Germinal center (tissue), 1 donor: Measurements from ENCODE around the gene LIMD2.

Experiments used
- DNase-seq: peaks from one replicate; pipeline ENCODE4 v3.0.0; 2012; ENCODE audit warnings: mixed read lengths, low spot score

Gene LIMD2

DNA sequence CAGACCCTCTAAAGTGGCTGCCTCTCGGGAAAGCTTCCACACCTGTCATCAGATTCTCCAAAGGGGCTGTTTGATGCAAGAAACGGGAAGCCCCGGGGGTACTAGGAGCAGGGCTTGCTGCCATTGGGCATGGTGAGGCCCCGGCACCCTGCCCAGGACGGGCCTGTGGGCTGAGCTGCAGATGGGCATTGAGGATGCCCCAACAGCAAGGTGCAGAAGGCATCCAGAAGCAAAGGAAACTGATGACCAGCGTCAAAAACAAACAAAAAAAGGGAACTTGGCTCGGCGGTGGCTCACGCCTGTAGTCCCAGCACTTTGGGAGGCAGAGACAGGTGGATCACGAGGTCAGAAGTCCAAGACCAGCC lies 1.5 kb upstream of the LIMD2 start:
- DNase-seq = peak; percentile 38

DNA sequence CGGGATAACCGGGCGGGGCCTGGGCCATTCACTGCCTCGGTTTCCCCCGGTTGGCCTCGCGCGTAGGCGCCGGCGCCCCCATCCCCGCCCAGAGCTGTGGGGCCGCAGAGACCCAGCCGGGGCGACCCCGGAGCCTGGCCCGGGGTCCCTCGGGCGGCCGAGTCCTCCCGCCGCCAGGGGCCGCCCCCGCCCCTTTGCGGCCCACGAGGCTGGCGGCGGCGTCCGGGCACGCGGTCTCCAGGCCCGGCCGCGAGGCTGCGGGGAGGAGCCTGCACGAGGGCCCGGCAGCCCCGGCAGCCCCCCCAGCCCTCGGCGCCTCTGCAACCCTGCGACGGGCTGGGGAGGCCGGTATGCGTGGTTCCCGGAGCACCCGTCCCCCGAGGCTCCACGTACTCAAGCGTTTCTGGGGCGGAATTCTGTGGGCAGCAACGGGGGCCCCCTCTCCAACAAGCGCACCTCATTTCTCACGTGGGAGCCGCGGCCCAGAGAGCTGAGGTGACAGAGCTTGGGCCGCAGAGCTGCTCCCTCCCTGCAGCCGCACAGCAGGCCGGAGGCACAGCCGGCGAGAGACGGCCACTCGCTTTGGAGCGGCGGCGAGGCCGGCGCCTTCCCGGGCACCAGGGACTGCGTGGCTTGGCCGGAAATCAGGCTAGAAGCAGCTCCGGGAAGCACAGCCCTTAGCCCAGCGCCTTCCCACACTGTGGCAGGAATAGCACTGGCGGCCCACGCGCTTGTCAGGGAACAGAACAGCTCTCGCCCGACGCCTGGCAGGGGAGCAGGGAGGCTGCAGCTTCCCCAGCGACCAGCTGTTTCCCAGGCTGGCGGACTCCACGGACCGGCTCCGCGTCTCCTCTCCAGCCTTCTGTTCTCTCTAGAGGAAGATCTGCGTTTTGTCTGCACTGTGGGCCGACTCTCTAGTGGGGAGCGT lies 867 bp upstream of the LIMD2 start:
- peak; percentile 71 for DNase-seq

DNA sequence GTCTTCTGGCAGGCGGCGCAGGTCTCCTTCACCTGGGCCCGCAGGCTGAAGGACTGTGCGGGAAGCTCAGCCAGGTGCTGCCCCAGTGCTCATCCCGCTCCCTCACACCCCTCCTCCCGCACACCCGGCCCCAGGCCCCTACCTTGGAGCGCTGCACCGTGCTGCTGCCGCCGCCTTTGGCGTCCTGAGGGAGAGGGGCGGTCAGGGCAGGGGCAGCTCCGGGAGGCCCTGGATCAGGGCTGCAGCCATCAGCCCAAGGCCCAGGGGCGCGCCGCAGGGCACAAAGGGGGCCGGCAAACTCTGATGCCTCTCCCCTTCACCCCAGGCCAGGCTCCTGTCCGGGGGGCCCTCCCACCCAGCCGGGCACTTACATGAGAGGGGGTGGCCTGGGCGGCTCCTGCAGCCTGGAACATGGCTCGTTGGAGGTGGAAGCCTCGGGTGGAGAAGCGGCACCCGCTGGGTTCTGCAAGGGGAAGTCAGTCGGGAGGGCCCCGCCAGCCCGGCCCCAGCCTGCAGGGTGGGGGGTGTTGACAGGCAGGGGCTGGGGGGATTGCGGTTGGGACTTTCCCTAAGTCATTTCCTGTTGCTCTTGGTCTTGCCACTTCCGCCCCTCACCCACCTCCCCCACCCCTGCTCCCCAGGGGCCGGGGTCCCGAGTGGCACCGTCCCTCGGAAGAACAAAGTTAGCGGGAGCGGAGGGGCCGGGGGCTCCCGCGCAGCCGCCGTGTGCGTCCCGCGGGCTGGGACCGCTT lies 863 bp downstream of the LIMD2 start:
- peak; percentile 89 for DNase-seq

DNA sequence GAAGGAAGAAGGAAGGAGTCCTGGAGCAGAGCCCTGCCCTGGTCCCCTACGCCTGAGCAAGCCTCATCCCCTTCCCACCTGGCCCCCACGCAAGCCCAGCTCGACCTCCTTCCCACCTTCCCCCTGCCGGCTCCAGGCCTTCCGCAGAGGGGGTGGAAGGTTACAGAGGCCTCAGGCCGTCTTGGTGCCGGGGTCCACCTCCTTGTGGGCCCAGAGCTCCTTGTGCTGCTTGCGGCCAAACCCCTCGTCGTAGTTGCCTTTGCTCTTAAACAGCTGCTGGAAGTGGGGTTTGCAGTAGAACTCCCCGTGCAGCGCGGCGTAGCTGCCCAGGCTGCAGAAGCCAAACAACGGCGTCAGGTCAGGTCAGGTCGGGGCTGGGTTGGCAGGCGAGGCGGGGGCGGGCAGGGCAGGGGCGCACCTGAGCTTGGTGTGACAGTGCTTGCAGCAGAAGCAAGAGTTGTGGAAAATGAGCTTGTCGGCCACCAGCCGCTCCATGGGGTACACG lies 1.5 kb downstream of the LIMD2 start:
- peak; percentile 42 for DNase-seq

DNA sequence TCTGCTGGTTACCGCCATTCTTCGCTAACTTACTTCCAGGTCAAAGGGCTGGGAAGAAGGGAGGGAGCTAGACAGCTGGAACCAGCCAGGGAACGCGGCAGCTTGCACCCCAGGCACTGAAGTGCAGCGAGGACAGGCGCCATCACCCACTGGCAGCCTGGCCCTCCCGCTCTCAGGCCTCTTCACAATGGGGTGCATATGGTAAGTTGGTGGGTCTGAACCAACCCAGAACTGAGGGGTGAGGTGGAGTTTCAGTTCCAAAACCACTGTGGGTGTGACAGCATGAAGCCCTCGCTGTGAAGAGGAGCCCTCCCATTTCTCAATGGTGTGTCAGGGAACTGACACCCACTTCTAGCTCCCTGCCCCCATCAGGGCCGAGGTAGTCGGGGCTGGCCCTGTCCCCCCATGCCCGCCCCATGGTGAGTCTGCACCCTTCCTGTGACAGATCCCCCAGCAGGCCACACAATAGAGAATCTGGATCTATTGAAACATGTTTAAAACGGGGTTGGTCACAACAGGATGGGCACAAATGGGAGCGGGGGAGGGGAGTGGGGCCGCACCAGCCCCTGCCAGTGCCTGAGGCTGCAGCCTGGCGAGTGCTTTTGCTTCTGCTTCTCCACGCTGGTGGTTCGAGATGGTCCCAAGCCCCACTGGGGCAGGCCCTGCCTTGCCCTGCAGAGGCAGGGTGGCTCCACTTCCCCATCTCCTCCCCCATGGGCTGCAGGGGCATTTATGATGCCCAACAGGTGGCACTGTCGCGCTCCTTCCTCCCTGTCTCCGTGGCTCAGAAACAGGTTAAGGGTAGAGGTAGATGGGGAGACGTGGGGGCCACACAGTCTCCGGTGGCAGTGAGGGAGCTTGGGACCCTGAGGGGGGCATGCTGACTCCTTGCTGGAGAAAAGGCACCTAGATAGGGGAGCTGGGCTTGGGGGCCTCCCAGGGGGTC lies 2.3 kb downstream of the LIMD2 start:
- DNase-seq = peak; percentile 86

DNA sequence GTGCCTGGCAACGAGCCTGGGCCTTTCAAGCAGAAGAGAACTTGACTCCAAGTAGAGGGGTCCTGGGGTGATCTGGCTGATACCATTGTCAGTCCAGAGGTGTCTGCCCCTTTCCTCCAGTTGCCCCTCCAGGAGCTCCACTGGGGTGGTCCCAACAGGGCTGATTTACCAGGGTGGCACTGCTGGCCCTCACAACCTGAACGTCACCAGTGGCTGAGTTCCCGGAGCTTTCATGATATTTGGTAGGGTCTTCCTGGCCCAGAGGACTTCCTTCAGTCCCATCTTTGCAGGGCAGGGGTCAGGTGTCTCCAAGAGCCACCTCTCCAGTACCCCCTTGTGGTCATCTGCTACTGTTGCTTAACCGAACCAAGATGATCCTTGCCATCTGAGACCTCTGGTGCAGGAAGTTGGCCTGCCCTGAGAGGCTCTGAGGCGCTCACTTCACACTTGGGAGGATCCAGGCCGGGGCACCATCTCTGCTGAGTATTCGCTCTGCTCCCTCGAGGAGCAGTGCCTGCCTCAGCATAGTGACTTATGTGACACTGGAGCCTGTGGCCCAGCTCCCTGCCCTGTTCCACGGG lies 3.5 kb downstream of the LIMD2 start:
- peak; percentile 57 for DNase-seq

DNA sequence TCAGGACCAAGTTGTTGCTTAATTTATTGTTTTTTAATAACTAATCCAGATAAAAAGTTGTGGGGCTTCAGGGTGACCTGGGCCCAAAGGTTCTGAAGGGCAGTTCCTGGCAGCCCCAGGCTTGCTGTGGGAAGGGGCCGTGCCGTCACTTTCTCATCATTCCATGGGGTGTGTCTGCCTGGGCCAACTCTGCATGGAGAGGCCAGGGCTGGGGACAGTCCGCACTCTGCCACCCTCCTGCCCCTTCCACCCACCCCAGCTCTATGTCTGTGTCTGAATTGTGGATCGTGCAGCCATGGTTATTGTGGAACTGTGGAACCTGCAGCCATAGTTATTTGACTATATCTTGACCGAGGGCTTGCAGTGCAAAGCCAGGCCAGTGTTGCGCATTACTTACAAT lies 4.0 kb downstream of the LIMD2 start:
- no peak for DNase-seq

DNA sequence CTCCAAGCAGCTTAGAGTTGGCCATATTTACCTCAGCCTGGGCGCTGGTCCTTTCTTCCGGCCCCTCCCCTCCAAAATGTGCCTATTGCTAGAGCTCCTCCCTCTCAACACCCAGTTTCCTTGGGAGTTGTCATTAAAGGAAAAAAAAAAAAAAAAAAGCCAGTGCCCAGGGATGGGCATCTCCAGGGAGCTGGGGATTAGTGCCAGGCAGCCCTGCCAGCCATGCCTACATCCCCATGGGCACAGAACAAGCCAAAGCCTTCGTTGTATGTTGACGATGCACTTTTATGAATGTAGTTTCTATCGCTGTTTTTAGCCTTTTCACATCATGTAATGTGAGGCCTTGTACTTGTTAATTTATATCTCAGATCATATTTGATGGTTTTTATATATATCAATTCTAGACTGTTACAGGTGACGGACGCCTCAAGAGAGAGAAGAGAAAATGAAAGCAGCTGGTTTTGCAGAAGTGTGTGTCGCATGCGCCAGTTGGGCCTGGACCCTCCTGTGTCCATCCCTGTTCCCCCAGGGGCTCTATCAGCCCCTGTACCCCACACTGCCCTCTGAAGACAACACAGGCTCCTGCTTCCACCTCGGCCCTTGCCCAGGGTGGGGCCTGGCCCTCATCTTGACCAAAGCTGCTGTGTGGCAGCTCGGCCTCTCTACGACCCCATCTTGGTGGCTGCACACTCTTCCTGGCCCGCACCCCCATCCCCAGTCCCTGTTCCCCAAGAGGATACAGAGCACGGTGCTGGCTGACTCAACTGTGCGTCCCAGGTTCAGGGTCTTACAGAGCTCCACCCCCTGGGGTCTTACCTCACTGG lies 4.8 kb downstream of the LIMD2 start:
- peak; percentile 39 for DNase-seq

DNA sequence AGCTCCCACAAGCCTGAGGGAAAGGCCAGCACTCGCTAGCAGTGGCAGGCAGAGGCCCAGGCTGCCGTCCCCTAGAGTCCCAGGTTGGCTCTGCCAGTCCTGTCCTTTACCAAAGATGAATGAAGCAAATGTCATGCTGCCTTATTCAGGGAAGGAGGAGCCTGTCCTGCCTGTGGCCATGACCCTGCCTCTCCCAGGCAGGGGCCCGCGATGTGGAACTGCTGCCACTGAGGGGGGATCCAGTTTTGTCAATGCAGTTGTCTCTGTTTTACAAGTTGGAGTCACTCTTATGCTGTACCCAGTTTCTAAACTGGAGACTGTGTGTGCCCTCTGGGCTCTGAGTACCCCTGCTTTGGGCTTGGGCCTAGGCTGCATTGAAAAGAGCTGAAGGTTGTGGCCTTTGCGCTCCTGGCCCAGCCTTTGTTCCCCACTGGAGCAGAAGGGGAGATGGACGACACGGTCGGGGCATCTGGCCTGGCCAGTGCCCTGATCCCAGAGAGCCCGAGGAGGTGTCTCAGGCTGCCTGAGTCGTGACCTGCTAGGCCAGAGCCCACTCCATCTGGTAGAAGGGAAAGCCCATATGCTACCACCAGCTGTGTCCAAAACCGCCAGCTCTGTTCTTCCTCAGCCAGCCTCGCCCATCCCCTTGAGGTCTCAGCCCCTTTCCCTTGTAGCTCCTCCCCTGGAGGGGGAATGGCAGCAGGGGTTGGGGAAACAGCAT lies 5.5 kb downstream of the LIMD2 start:
- DNase-seq = peak; percentile 32

DNA sequence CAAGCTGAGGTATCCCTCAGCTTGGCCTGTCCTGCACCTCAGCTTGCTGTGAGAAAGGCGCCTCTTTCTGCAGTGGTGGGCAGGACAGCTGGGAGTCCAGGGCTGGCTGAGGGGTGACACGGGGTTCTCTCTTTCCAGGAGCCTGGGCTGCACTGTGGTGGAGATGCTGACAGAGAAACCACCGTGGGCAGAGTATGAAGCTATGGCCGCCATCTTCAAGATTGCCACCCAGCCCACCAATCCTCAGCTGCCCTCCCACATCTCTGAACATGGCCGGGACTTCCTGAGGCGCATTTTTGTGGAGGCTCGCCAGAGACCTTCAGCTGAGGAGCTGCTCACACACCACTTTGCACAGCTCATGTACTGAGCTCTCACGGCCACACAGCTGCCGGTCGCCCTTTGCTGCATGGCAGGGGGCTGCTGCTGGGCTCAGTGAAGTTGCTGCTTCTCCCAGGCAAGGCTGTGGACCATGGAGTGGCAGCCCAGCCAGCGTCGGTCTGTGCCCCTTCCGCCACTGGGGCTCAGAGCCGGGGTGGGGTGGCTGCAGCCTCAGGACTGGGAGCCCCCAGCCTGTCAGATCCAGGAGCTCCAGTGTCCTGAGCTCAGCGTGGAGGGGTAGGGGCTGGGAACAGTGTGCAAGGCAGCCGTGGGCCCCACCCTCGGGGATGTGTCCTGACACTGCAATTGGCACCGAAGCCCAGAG lies 6.4 kb downstream of the LIMD2 start:
- no peak for DNase-seq

DNA sequence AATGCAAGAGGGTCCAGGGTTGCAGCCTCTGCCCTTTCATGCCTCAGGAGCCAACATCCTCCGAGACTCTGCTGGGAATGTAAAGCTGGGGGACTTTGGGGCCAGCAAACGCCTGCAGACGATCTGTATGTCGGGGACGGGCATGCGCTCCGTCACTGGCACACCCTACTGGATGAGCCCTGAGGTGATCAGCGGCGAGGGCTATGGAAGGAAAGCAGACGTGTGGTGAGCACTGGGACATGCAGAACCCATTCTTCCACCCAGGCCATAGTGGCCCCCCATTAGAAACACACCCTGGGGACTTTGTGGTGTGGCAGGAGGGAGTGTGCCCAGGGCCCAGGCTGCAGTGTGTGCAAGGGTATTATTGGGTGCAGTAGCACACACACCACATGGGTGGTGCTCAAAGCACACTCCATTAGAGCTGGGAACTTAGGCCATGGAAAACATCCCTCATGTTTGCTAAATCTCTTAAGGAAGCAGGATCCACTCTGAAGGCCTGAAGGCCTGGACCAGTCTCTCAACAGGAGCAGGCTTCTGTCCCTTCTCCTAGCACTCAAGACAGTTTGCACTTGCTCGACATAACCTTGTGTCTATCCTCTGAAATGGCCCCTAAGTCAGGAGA lies 7.6 kb downstream of the LIMD2 start:
- no peak for DNase-seq

DNA sequence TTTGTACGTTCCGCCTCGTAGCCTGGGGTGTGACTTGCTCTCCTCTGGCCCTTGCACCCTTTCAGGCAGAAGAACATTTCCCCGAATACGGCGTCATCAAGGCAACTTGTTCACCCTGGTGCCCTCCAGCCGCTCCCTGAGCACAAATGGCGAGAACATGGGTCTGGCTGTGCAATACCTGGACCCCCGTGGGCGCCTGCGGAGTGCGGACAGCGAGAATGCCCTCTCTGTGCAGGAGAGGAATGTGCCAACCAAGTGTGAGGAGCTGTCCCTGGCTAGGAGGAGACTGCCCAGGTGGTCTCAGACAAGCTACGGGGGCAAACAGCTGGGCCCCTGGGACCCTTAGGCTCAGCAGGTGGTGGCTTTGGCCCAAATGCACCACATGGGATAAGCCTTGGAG lies 10.4 kb downstream of the LIMD2 start:
- no peak for DNase-seq

DNA sequence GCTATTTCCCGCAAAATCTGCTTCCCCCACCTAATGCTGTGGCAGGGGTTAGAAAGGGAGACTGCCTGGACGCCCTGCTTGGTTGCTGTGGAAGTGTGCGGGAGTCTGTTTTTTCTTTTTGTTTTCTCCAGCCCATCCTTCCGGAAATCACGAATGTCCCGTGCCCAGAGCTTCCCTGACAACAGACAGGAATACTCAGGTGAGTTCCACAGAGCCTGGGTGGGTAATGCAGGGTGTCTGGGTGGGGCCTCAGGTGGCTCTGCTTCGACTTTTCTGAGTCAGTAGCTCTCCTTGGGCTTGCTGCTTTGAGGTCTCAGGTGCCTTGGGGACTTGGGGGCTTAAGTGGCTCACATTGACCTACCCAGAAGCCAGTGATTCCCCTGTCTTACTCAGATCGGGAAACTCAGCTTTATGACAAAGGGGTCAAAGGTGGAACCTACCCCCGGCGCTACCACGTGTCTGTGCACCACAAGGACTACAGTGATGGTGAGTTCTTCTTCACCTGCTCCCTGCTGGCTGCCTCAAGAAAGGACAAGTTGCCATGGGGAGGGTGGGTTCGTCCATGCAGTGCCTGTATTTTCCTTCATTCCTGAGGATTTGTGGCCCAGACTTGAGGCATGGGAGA lies 11.4 kb downstream of the LIMD2 start:
- DNase-seq = no peak

DNA sequence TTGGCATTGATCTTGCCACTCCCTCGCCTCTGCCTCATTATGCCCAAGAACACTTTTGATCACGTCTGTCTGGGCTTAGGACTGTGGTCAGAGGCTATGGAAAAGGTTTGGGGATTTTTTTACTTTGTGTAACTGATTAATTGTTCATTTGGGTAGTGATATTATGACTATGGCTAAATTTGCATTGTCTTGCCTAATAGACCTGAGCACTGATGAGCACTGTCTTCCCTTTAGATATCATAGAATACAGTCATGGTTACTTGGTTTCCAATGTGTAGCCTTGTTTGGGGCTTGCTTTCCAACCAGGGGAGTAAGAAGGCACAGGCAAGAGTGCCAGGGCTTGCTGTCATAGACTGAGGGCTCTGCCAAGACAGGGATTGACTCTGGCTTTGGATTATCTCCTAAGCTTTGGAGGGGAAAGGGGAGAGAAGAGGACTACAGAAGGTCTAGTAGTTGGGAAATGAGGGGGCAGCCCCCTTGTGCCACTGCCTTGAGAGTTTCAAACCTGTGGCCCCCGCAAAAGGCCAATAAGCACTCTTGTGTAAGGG lies 13.7 kb downstream of the LIMD2 start:
- DNase-seq = no peak

DNA sequence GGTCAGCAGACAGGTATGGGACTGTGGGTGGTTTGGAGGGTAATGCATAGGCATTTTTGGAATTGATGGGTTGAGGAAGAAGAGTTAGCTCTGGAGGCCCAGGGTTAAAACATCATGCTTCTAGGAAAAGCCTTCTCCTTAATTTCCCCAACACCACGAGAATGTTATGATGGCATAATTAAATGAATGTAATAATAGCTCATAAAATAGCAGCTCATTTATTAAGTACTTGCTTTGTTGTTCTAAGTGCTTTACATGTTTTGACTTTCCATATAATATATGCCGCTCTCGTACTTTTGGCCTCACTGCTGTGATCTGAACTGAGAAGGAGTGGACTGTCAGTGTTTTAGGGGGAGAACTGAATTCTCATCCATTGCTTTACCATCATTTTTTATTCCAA lies 14.3 kb downstream of the LIMD2 start:
- DNase-seq = no peak

DNA sequence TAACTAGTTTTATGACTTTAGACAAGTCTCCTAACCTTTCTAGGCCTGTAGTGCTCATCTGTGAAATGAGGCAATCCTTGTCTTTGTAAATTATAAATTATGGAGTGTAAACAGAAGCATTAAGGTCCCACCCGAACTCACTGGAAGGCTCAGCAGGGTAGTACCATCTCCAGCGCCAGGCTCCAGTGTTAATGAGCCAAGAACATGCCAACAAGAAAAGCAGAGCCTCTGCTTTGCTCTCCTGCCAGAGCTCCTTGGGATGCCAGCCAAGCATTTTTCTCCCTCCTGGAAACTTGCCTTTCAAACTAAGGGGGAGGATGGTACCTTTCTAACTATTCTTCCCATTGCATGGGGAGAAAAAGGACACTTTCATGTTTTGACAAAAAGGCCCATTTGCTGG lies 14.9 kb downstream of the LIMD2 start:
- DNase-seq = no peak

DNA sequence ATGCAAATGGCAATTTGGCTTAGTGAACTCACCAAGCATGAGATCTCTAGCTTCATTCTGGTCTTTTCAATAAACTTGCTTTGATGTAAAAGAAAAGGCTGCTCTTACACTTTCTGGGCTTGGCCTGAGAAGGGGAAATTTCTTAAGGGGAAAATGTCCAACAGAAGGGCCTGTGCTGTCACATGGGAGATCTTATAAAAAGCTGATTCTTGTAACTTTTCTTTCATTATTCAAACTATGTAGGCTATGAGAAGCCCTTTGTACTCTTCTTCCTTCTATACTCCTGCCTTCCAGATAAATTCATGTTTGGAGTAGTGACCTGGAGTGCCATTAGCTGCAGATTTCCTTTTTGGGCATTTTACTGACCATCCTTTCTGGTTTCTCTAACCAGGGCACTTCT lies 16.9 kb downstream of the LIMD2 start:
- DNase-seq = no peak

DNA sequence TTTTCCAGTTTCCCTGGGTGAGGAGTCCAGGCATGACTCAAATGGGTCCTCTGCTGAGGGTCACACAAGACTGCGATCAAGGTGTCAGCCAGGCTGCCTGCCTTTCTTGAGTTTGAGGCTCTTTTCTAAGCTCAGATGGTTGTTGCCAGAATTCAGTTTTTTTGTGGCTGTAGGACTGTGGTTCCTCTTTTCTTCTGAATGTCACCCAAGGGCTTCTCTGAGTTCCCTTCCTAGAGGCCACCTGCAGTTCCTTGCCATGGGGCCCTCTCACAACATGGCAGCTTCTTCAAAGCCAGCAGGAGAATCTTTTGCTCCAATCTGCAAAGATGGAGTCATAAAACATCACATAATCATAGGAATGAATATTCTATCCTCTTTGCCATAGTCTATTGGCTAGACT lies 17.5 kb downstream of the LIMD2 start:
- DNase-seq = no peak
